ENCODE data around the gene PLOD2. TPM values are rescaled to one million over a fixed set of nuclear protein-coding genes. Genes with fewer than 3 reads are reported as not detected.

The PLOD2 gene
- polyA plus RNA-seq, 1 donor from 2014 or later = not detected

DNA sequence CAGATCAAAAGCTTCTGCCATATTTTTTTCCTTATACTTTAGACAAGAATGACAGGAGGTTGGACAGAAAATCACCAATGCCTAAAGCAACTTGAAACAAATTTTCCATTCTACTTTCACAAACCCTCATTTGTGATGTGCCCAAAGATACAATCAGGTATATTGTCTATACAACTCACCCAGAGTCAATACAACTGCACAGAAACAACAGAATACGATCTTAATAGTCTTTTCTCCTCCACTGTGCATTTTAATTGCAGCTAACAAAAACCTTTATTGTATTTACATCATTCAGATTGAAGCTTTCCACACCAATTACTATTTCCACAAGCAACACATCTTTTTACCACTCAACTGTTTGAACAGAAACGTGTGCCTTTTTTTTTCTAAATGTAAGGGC is 80.4 kb downstream of the PLOD2 start:
- Mint-ChIP-seq H3K9me3 (no peaks in the 10 kb centered on the region), H3K27me3 (no peaks in the 10 kb centered on the region), H3K4me3 (no peak overlapping the region), H3K36me3 (no peaks in the 10 kb centered on the region), H3K4me1 (no peaks in the 10 kb centered on the region), H3K27ac (no peak overlapping the region)

DNA sequence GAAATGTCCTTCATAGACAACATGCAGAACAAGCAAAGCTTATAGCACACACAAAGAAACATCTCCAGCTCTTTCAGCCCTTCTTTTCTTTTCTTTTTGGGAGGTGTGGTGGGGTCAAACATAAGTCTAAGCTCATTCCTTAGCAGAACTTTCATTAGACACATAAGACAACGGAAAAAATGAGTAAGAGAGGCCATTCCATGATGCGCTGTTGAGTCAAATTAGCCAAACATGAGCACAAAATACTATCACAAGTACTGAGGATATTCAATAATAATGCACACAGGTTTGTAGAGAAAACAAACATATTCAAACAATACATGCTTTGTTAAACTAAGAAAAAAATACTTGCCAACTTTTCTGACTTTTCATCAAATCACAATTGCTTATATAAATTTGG is 83.0 kb downstream of the PLOD2 start:
- Mint-ChIP-seq H3K27me3 (no peaks in the 10 kb centered on the region), H3K9me3 (no peaks in the 10 kb centered on the region), H3K4me1 (no peaks in the 10 kb centered on the region), H3K27ac (no peak overlapping the region), H3K4me3 (no peak overlapping the region), H3K36me3 (no peaks in the 10 kb centered on the region)

- H3K9me3 Mint-ChIP-seq = no peaks in the 10 kb centered on the region
- H3K27ac Mint-ChIP-seq = no peak overlapping the region
- no peaks in the 10 kb centered on the region for H3K4me1 Mint-ChIP-seq
- no peaks in the 10 kb centered on the region for H3K27me3 Mint-ChIP-seq
- no peaks in the 10 kb centered on the region for H3K36me3 Mint-ChIP-seq
- no peak overlapping the region for H3K4me3 Mint-ChIP-seq
Measured at GRCh38 chr3:146077181-146077580, 83.8 kb downstream of the PLOD2 start.

GRCh38 chr3:146072824-146073223 is 88.2 kb downstream of the PLOD2 start:
- Mint-ChIP-seq H3K27me3 (no peaks in the 10 kb centered on the region), H3K9me3 (no peaks in the 10 kb centered on the region), H3K36me3 (no peaks in the 10 kb centered on the region)

GRCh38 chr3:146072061-146072460 is 88.9 kb downstream of the PLOD2 start:
- H3K27ac Mint-ChIP-seq = no peak overlapping the region
- H3K4me1 Mint-ChIP-seq = peaks cover 0 to 1% (median 0%) of the 10 kb centered on the region in 3 donors
- no peak overlapping the region for H3K4me3 Mint-ChIP-seq
- H3K9me3 Mint-ChIP-seq = no peaks in the 10 kb centered on the region
- H3K27me3 Mint-ChIP-seq = no peaks in the 10 kb centered on the region
- no peaks in the 10 kb centered on the region for H3K36me3 Mint-ChIP-seq

More at GRCh38 chr3:146072824-146073223, 88.2 kb downstream of the PLOD2 start:
- Mint-ChIP-seq H3K4me1 (peaks cover 0 to 1% (median 0%) of the 10 kb centered on the region in 3 donors), H3K27ac (no peak overlapping the region), H3K4me3 (no peak overlapping the region)

DNA sequence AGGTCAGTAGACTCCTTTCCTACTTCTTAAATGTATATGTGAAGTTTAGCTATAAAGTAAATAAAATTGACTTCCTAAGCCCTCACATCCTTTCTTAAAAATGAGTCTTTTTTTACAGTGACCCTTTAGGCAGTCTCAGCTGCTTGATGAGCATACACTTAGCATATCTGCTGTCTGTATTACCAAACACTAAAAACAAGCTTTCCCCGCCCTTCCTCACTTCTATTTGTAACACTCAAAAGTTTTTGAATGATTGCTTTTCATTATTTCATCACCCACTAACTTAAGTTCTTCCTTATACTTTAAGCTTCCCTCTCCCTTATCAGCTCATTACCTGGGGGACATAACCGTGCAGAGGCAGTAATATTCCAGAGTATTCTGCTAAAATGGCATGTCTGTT is 89.4 kb downstream of the PLOD2 start:
- Mint-ChIP-seq H3K4me1 (peaks cover 0 to 1% (median 0%) of the 10 kb centered on the region in 3 donors), H3K36me3 (no peaks in the 10 kb centered on the region), H3K4me3 (no peak overlapping the region), H3K27ac (no peak overlapping the region), H3K27me3 (no peaks in the 10 kb centered on the region), H3K9me3 (no peaks in the 10 kb centered on the region)

- Mint-ChIP-seq H3K36me3 (no peaks in the 10 kb centered on the region), H3K27ac (no peak overlapping the region), H3K4me1 (peaks cover 0 to 1% (median 0%) of the 10 kb centered on the region in 3 donors), H3K4me3 (no peak overlapping the region), H3K27me3 (no peaks in the 10 kb centered on the region), H3K9me3 (no peaks in the 10 kb centered on the region)
Measured at GRCh38 chr3:146067048-146067447, 93.9 kb downstream of the PLOD2 start.

DNA sequence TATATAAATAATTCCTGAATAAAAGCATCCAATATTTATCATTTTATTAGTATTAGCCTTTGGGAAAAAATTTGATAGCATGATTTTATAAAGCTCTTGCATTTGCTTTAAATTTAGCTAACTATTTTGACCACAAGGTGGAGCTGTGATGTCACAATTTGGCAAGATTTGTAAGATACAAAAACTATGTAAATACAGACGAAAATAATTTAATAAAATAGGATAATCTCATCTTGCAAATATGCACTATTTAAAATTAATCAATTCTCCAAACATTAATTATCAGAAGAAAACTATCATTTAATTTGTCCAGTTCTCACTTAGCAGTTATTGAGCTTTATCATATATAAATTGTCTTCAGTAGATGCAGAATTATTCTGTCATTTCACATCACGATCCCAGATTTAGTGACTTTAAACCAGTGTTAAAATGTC is 95.4 kb downstream of the PLOD2 start:
- H3K4me3 Mint-ChIP-seq = no peak overlapping the region
- H3K36me3 Mint-ChIP-seq = no peaks in the 10 kb centered on the region
- no peaks in the 10 kb centered on the region for H3K9me3 Mint-ChIP-seq
- H3K27me3 Mint-ChIP-seq = no peaks in the 10 kb centered on the region
- no peak overlapping the region for H3K27ac Mint-ChIP-seq
- no peaks in the 10 kb centered on the region for H3K4me1 Mint-ChIP-seq

- no peaks in the 10 kb centered on the region for H3K27me3 Mint-ChIP-seq
- H3K9me3 Mint-ChIP-seq = no peaks in the 10 kb centered on the region
- H3K36me3 Mint-ChIP-seq = no peaks in the 10 kb centered on the region
- no peak overlapping the region for H3K4me3 Mint-ChIP-seq
- H3K27ac Mint-ChIP-seq = no peak overlapping the region
- H3K4me1 Mint-ChIP-seq = no peaks in the 10 kb centered on the region
Measured at GRCh38 chr3:146058241-146058640, 102.7 kb downstream of the PLOD2 start.

DNA sequence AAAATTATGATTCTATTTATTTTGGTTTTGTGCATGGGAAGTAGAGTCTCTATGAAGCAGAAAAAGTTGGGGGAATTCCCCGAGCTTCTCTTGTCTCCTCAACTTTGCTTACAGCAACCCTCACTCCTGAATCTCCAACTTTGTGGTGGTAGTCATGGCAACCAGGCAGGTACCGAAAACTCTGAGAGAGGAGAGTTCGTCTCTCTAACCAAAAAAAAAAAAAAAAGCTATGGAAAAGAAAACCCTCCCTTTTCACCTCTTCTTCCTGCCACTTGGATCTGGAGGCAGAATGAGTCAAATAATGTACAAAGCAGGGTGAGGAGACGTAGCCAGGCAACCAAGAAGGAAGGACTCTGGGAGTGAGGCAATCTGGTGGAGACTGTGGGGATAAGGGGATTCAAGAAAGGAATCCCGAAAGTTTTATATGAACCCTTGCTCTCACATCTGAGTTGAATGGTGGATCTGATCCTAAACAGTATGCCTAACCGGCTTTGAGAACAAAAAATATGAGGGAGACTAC is 108.1 kb downstream of the PLOD2 start:
- no peak overlapping the region for H3K4me3 Mint-ChIP-seq

DNA sequence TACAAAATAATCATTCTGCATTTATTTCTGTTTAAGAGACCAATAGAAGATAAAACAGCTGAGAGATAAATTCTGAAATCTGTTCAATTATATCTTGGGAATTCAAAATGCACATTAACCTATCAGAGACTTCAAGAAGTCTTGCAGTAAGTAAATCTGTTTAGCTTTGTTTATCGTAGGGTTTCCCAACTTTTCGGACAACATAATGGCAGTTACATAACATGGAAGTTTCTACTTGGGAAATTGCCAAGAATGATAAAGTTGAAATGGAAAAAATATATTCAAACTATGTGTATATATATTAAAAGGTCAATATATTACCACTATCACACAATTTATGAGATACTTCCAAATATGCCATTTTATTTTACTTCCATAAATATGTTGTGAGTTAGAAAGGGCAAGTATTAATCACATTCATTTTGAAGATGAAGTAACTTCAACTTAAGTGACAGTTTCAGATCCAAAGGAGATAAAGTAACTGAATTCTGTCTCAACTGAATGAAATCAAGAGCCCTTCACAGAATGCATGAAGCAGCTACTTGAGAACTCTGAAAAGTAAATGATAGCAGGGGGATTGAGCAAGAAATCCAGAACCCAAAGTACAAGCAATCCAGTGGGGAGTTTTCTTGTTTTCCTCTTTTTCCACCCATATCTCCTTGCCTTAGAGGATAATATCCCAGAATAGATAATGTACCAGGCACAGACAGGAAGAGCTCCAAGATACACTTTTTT is 108.8 kb downstream of the PLOD2 start:
- Mint-ChIP-seq H3K4me1 (no peaks in the 10 kb centered on the region), H3K4me3 (no peak overlapping the region), H3K36me3 (no peaks in the 10 kb centered on the region), H3K9me3 (no peaks in the 10 kb centered on the region), H3K27ac (no peak overlapping the region), H3K27me3 (no peaks in the 10 kb centered on the region)

More for the DNA sequence above, 108.1 kb downstream of the PLOD2 start:
- H3K27ac Mint-ChIP-seq = no peak overlapping the region
- no peaks in the 10 kb centered on the region for H3K9me3 Mint-ChIP-seq
- no peaks in the 10 kb centered on the region for H3K27me3 Mint-ChIP-seq
- no peaks in the 10 kb centered on the region for H3K36me3 Mint-ChIP-seq
- no peaks in the 10 kb centered on the region for H3K4me1 Mint-ChIP-seq

DNA sequence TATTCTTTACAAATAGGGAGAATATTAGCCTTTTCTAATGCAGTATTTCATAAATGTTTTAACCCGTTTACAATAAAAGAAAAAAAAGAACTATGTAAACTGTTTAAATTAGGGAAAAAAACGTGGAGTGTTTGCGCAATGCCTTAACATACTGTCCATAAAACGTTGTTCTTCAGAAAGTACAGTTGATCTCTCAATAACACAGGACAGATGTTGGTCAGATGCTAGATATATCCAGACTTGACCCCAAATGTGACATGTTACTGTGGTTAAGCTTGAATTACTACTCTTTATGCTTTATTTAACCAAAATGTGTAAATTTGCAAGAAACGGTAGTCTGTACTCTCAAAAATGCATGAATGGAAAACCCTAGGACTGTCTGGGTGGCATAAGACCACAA is 110.3 kb downstream of the PLOD2 start:
- Mint-ChIP-seq H3K27ac (no peak overlapping the region), H3K36me3 (no peaks in the 10 kb centered on the region), H3K4me3 (no peak overlapping the region), H3K4me1 (no peaks in the 10 kb centered on the region), H3K9me3 (peaks cover 0 to 5% (median 5%) of the 10 kb centered on the region in 3 donors), H3K27me3 (no peaks in the 10 kb centered on the region)

DNA sequence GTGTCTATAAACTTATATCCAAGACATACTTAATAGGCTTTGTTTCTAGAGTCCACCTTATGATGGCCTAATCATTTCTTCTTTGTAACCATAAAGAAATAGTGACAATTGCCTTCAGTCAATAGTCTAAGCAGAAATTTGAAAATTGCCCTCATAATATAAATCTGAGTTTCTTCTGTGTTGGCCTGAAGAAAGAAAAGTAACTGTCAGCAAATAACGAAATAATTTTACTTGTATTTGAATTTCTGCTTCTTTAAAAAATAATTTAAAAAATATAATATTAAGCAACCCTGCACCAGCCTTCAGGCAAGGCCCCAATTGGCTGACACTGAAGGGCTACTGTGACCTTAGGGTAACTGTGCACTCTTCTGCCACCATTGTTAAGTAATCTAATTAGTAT is 113.5 kb downstream of the PLOD2 start:
- Mint-ChIP-seq H3K27me3 (no peaks in the 10 kb centered on the region), H3K4me3 (no peak overlapping the region), H3K4me1 (no peaks in the 10 kb centered on the region), H3K36me3 (no peaks in the 10 kb centered on the region), H3K9me3 (peaks cover 0 to 5% (median 5%) of the 10 kb centered on the region in 3 donors), H3K27ac (no peak overlapping the region)

DNA sequence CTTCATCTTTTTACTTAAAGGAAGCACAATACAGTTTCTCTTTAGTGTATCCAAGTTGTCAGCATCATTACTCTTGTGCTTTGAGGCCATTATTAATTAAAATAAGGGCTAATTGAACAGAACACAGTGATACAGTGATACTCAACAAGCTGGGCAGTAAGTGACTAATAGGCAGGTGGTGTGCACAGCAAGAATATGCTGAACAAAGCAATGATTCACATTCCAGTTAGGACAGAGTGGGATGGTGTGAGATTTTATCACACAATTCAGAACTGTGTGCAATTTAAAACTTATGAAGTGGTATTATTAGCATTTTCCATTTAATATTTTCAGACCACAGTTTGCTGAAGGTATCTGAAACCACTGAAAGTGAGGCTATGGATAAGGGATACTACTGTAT is 116.9 kb downstream of the PLOD2 start:
- Mint-ChIP-seq H3K4me3 (no peak overlapping the region), H3K36me3 (no peaks in the 10 kb centered on the region), H3K27ac (no peak overlapping the region), H3K27me3 (no peaks in the 10 kb centered on the region), H3K9me3 (peaks cover 0 to 5% (median 5%) of the 10 kb centered on the region in 3 donors), H3K4me1 (no peaks in the 10 kb centered on the region)

DNA sequence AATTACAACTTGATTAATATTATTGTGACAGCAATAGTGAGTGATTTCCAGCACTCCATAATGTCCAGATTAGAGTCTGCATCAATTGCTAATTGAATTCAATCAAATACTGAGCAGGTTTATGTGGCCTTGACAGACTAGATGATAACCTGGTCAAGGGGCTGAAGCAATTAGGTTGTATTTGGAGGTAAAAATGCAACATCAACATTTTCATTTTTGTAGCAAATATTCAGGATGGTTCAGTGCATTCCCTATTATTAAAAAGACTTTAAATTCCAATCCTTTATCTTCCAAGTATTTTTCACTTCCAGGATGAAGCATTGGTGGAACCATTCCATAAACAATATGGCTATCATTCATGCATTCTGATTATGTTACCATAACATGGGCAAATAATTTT is 120.4 kb downstream of the PLOD2 start:
- H3K27me3 Mint-ChIP-seq = no peaks in the 10 kb centered on the region
- no peaks in the 10 kb centered on the region for H3K36me3 Mint-ChIP-seq
- no peaks in the 10 kb centered on the region for H3K9me3 Mint-ChIP-seq
- H3K4me1 Mint-ChIP-seq = no peaks in the 10 kb centered on the region
- no peak overlapping the region for H3K27ac Mint-ChIP-seq
- no peak overlapping the region for H3K4me3 Mint-ChIP-seq

GRCh38 chr3:146037697-146038096 is 123.3 kb downstream of the PLOD2 start:
- H3K27me3 Mint-ChIP-seq = no peaks in the 10 kb centered on the region
- no peaks in the 10 kb centered on the region for H3K4me1 Mint-ChIP-seq
- H3K9me3 Mint-ChIP-seq = peaks cover 0 to 1% (median 0%) of the 10 kb centered on the region in 3 donors
- H3K36me3 Mint-ChIP-seq = no peaks in the 10 kb centered on the region
- no peak overlapping the region for H3K4me3 Mint-ChIP-seq
- H3K27ac Mint-ChIP-seq = no peak overlapping the region
